K562 (cell line): Measurements from ENCODE around the gene JPT1. TPM values are rescaled to one million over a fixed set of nuclear protein-coding genes. Genes with fewer than 3 reads are reported as not detected.

Experiments used
- BCLAF1 ChIP-seq, 2 experiments: fragments of 450-650 bp in 1 of 2; IDR thresholded peaks; 2 replicates each; pipeline ENCODE4 v1.6.1; 2011 to 2017; ENCODE audit warnings: low read depth in 2 of 2, antibody characterized with exemption in 1 of 2, borderline replicate concordance in 1 of 2, low read length in 1 of 2, mild to moderate bottlenecking in 1 of 2, mixed read lengths in 1 of 2; ENCODE audit not compliant: control insufficient read depth in 1 of 2
- CBFB ChIP-seq: sonication (generic); formaldehyde crosslinking; IDR thresholded peaks from 2 replicates; pipeline ENCODE4 v1.4.0; 2020; ENCODE audit warnings: mild to moderate bottlenecking, missing genetic modification reagents
- CLOCK ChIP-seq: fragments of 250-450 bp; sonication (Bioruptor Pico); IDR thresholded peaks from 2 replicates; pipeline ENCODE4 v1.4.0; 2020; ENCODE audit warnings: mild to moderate bottlenecking, moderate library complexity, borderline replicate concordance
- CREB3L1 ChIP-seq: fragments of 450-650 bp; IDR thresholded peaks from 2 replicates; pipeline ENCODE4 v1.6.1; 2014; ENCODE audit warnings: low read depth, mild to moderate bottlenecking, moderate library complexity, borderline replicate concordance
- E4F1 ChIP-seq: fragments of 250-450 bp; sonication (Bioruptor Pico); IDR thresholded peaks from 2 replicates; pipeline ENCODE4 v1.5.0; 2021; ENCODE audit warnings: mild to moderate bottlenecking, borderline replicate concordance
- ETV5 ChIP-seq: sonication (generic); formaldehyde crosslinking; IDR thresholded peaks from 2 replicates; pipeline ENCODE4 v1.4.0; 2020; ENCODE audit warnings: low read depth, mild to moderate bottlenecking, missing genetic modification reagents
- FOSL1 ChIP-seq: fragments of 200-800 bp; sonication (Bioruptor generic); conservative IDR thresholded peaks from 2 replicates; pipeline ENCODE4 v1.6.1; 2016; ENCODE audit warnings: missing genetic modification characterization, missing compliant biosample characterization
- MIER1 ChIP-seq: fragments of 450-650 bp; IDR thresholded peaks from 2 replicates; pipeline ENCODE4 v1.6.1; 2016; ENCODE audit warnings: antibody characterized with exemption, mild to moderate bottlenecking, low read depth
- MTF1 ChIP-seq: fragments of 250-450 bp; sonication (Bioruptor Pico); IDR thresholded peaks from 2 replicates; pipeline ENCODE4 v1.9.0; 2021; ENCODE audit warnings: moderate library complexity, mild to moderate bottlenecking, inconsistent platforms, borderline replicate concordance
- NRF1 ChIP-seq, 2 experiments: fragments of 450-650 bp; IDR thresholded peaks in 1 of 2; conservative IDR thresholded peaks in 1 of 2; 2 replicates each; pipeline ENCODE4 v1.6.1; 2014; ENCODE audit warnings: mild to moderate bottlenecking in 2 of 2
- PHB2 ChIP-seq: fragments of 450-650 bp; IDR thresholded peaks from 2 replicates; pipeline ENCODE4 v1.6.1; 2017; ENCODE audit warnings: low read depth
- POLR2B ChIP-seq: fragments of 450-650 bp; IDR thresholded peaks from 2 replicates; pipeline ENCODE4 v1.6.1; 2018; ENCODE audit warnings: low read depth; ENCODE audit not compliant: partially characterized antibody
- ZKSCAN3 ChIP-seq: fragments of 250-450 bp; sonication (Bioruptor Pico); IDR thresholded peaks from 2 replicates; pipeline ENCODE4 v1.4.0; 2020
- ZNF175 ChIP-seq: fragments of 200-800 bp; sonication (Bioruptor generic); IDR thresholded peaks from 2 replicates; pipeline ENCODE4 v1.6.1; 2016; ENCODE audit warnings: low read depth, mild to moderate bottlenecking, missing genetic modification characterization, missing compliant biosample characterization
- ZNF408 ChIP-seq: fragments of 250-450 bp; sonication (Bioruptor Pico); IDR thresholded peaks from 2 replicates; pipeline ENCODE4 v1.4.0; 2020; ENCODE audit warnings: low read depth, mild to moderate bottlenecking, moderate library complexity
- ZNF444 ChIP-seq: fragments of 250-450 bp; sonication (Bioruptor Pico); IDR thresholded peaks from 2 replicates; pipeline ENCODE4 v1.4.0; 2020; ENCODE audit warnings: mild to moderate bottlenecking, moderate library complexity
- polyA plus RNA-seq, 8 experiments: library from polyadenylated mRNA; depleted of rRNA in 4 of 8; stranded (reverse) in 5 of 8; unstranded in 3 of 8; fragments of >200 nt; fragmentation: Nextera tagmentation in 2 of 8; fragmentation: Illumina TruSeq in 1 of 8; extraction: Ambion mirVana in 2 of 8; extraction: Trizol in 1 of 8; gene quantifications; 2 replicates each; pipeline versions ENCODE4 v1.2.1 to v1.2.3, GENCODE V29; 2011 to 2014; ENCODE audit warnings: inconsistent platforms in 1 of 8, missing spikeins in 1 of 8
- total RNA-seq, 7 experiments: library from RNA; depleted of rRNA in 6 of 7; stranded (reverse); fragments of >200 nt in 6 of 7; fragmentation: Illumina TruSeq in 2 of 7; extraction: Trizol in 2 of 7; gene quantifications; 2 replicates each; pipeline versions ENCODE4 v1.2.1 to v1.2.3, GENCODE V29; 2011 to 2021; ENCODE audit warnings: low replicate concordance in 1 of 7

JPT1 gene
- total and polyA plus RNA-seq, 9 of the 15 experiments (the other 6 are each of a cell fraction or from before 2014, with no cell fraction given), result 56.7 to 292 (median 144) TPM

- TF ChIP-seq CBFB (CRISPR knock-in tag) (no peak), ZKSCAN3 (CRISPR knock-in tag) (no peak), POLR2B (peak; percentile 40), E4F1 (peak; percentile 76; the same call in 1 of the 2 replicates), ETV5 (peak; percentile 97), CREB3L1 (0 out of 2 replicates have a peak, but pooled peaks have one; percentile 45), MTF1 (CRISPR knock-in tag) (no peak), CLOCK (CRISPR knock-in tag) (no peak), ZNF444 (no peak), MIER1 (no peak), PHB2 (no peak), ZNF408 (CRISPR knock-in tag) (no peak), ZNF175 (CRISPR knock-in tag) (peak; percentile 46; the same call in 1 of the 2 replicates), BCLAF1 (IDR thresholded peaks at IDR 0.05; ENCODE audit: borderline replicate concordance in 1 of 2, control insufficient read depth in 1 of 2, low read depth in 2 of 2, low read length in 1 of 2) (no peak; a peak in 1 of 4 replicates), NRF1 (conservative IDR thresholded peaks at IDR 0.05 in 1 of 2, IDR thresholded peaks at IDR 0.05 in 1 of 2) (peak; percentile 92 to 94), FOSL1 (no peak; the same call in 1 of the 2 replicates)
These were observed 22.9 kb downstream of the JPT1 start, which contains the start of gene NT5C (continued) for GRCh38 chr17:75131278-75132017.
